GM23338 (cell line): ENCODE data around the gene OSBPL5. TPM values are rescaled to one million over a fixed set of nuclear protein-coding genes. Genes with fewer than 3 reads are reported as not detected.

Experiments used
- ATAC-seq: fragments of 200-7000 bp; cut with Tn5 transposase; 3 replicates; pipeline ENCODE4 v1.9.1; 2020
- DNase-seq: peaks from one replicate; pipeline ENCODE4 v3.0.0-alpha.2; 2015; ENCODE audit warnings: low spot score
- H2AFZ ChIP-seq: fragments of 200-600 bp; sonication (generic); 2 replicates; pipeline ENCODE4 v1.8.0; 2016; ENCODE audit warnings: antibody characterized with exemption, mild to moderate bottlenecking, moderate library complexity
- H3F3A ChIP-seq: fragments of 200-600 bp; sonication (generic); replicated peaks from 2 replicates; pipeline ENCODE4 v1.8.0; 2017; ENCODE audit warnings: antibody characterized with exemption, mixed run types, low read depth
- H3K27ac ChIP-seq: fragments of 200-600 bp; sonication (generic); 2 replicates; pipeline ENCODE4 v1.6.1; 2016; ENCODE audit warnings: low read depth
- H3K27me3 ChIP-seq: fragments of 200-600 bp; sonication (generic); 2 replicates; pipeline ENCODE4 v1.8.0; 2016; ENCODE audit warnings: mild to moderate bottlenecking, mixed run types, moderate library complexity; ENCODE audit not compliant: insufficient read depth
- H3K36me3 ChIP-seq: fragments of 200-600 bp; sonication (generic); 2 replicates; pipeline ENCODE4 v1.8.0; 2016; ENCODE audit warnings: mild to moderate bottlenecking; ENCODE audit not compliant: insufficient read depth
- H3K4me1 ChIP-seq: fragments of 200-600 bp; sonication (generic); 2 replicates; pipeline ENCODE4 v1.8.0; 2016; ENCODE audit warnings: mild to moderate bottlenecking, moderate library complexity; ENCODE audit not compliant: insufficient read depth
- H3K4me2 ChIP-seq: fragments of 200-600 bp; sonication (generic); 2 replicates; pipeline ENCODE4 v1.7.1; 2017; ENCODE audit warnings: mixed run types
- H3K4me3 ChIP-seq: fragments of 200-600 bp; sonication (generic); 2 replicates; pipeline ENCODE4 v1.6.1; 2016; ENCODE audit warnings: mixed run types
- H3K79me2 ChIP-seq: fragments of 200-600 bp; sonication (generic); replicated peaks from 2 replicates; pipeline ENCODE4 v1.8.0; 2017; ENCODE audit warnings: mild to moderate bottlenecking; ENCODE audit not compliant: insufficient read depth
- H3K9me2 ChIP-seq: fragments of 200-600 bp; sonication (generic); 2 replicates; pipeline ENCODE4 v1.8.0; 2017; ENCODE audit not compliant: insufficient read depth
- H4K20me1 ChIP-seq: fragments of 200-600 bp; sonication (generic); replicated peaks from 2 replicates; pipeline ENCODE4 v1.8.0; 2017; ENCODE audit warnings: mild to moderate bottlenecking; ENCODE audit not compliant: insufficient read depth
- H3K27ac Mint-ChIP-seq: 2 replicates; pipeline ENCODE4 v1.8.0; 2020; ENCODE audit warnings: inconsistent platforms, mild to moderate bottlenecking, moderate library complexity, mixed read lengths
- H3K27me3 Mint-ChIP-seq: 3 replicates; pipeline ENCODE4 v1.8.0; 2022; ENCODE audit warnings: low read depth, mild to moderate bottlenecking, moderate library complexity, mixed read lengths, inconsistent platforms; ENCODE audit not compliant: insufficient read depth, poor library complexity
- H3K36me3 Mint-ChIP-seq: 3 replicates; pipeline ENCODE4 v1.8.0; 2021; ENCODE audit warnings: low read depth, mild to moderate bottlenecking, inconsistent platforms, moderate library complexity, mixed read lengths
- H3K4me1 Mint-ChIP-seq: 3 replicates; pipeline ENCODE4 v1.8.0; 2020; ENCODE audit warnings: mild to moderate bottlenecking, inconsistent platforms, mixed read lengths
- H3K4me3 Mint-ChIP-seq: 3 replicates; pipeline ENCODE4 v1.8.0; 2021; ENCODE audit warnings: moderate library complexity, mild to moderate bottlenecking, inconsistent platforms, mixed read lengths
- H3K9me3 Mint-ChIP-seq: 3 replicates; pipeline ENCODE4 v1.8.0; 2020; ENCODE audit warnings: moderate library complexity, mild to moderate bottlenecking, inconsistent platforms, mixed read lengths
- CREB1 ChIP-seq: fragments of 250-450 bp; sonication (Bioruptor Pico); IDR thresholded peaks from 2 replicates; pipeline ENCODE4 v1.5.0; 2020; ENCODE audit warnings: low read depth, mild to moderate bottlenecking, moderate library complexity
- EZH2 ChIP-seq: fragments of 200-600 bp; sonication (generic); IDR thresholded peaks from one replicate; pipeline ENCODE4 v1.8.0; 2017; ENCODE audit warnings: antibody characterized with exemption, mild to moderate bottlenecking, low read depth; ENCODE audit not compliant: unreplicated experiment
- EZH2phosphoT487 ChIP-seq: fragments of 200-600 bp; sonication (generic); IDR thresholded peaks from one replicate; pipeline ENCODE4 v1.8.1; 2018; ENCODE audit warnings: antibody characterized with exemption; ENCODE audit not compliant: unreplicated experiment
- JUNB ChIP-seq: IDR thresholded peaks from one replicate; pipeline ENCODE4 v1.6.1; 2016; ENCODE audit warnings: antibody characterized with exemption; ENCODE audit not compliant: unreplicated experiment
- NANOG ChIP-seq: IDR thresholded peaks from 2 replicates; pipeline ENCODE4 v1.6.1; 2016; ENCODE audit warnings: antibody characterized with exemption, borderline replicate concordance
- POLR2AphosphoS5 ChIP-seq: IDR thresholded peaks from 2 replicates; pipeline ENCODE4 v1.6.1; 2016; ENCODE audit warnings: antibody characterized with exemption, low read depth
- STAT1 ChIP-seq: IDR thresholded peaks from one replicate; pipeline ENCODE4 v1.6.1; 2016; ENCODE audit warnings: antibody characterized with exemption; ENCODE audit not compliant: unreplicated experiment
- ZNF114 ChIP-seq: fragments of 250-450 bp; sonication (Bioruptor Pico); IDR thresholded peaks from 2 replicates; pipeline ENCODE4 v1.5.0; 2020; ENCODE audit warnings: mild to moderate bottlenecking, moderate library complexity
- ZNF331 ChIP-seq: fragments of 250-450 bp; sonication (Bioruptor Pico); IDR thresholded peaks from 2 replicates; pipeline ENCODE4 v1.5.0; 2020; ENCODE audit warnings: low read depth, mild to moderate bottlenecking, moderate library complexity
- polyA plus RNA-seq: library from polyadenylated mRNA; unstranded; fragments of >200 nt; fragmentation: Nextera tagmentation; extraction: Ambion mirVana; gene quantifications from 2 replicates; pipeline ENCODE4 v1.2.1, GENCODE V29; 2016
- total RNA-seq: library from RNA; depleted of rRNA; stranded (reverse); fragments of >200 nt; shearing (Covaris generic); gene quantifications from 2 replicates; pipeline ENCODE4 v1.2.3, GENCODE V29; 2014
- TF ChIP-seq, protein P1 (sequence below): fragments of 250-450 bp; sonication (Bioruptor Pico); IDR thresholded peaks from 2 replicates; pipeline ENCODE4 v1.5.0; 2020; ENCODE audit warnings: mild to moderate bottlenecking, moderate library complexity
- TF ChIP-seq, protein P2 (sequence below): IDR thresholded peaks from 2 replicates; pipeline ENCODE4 v1.6.1; 2016; ENCODE audit warnings: antibody characterized with exemption
- TF ChIP-seq, protein P3 (sequence below): IDR thresholded peaks from one replicate; pipeline ENCODE4 v1.6.1; 2018; ENCODE audit warnings: antibody characterized with exemption; ENCODE audit not compliant: unreplicated experiment
- TF ChIP-seq, protein P4 (sequence below), 2 experiments: fragments of 200-600 bp in 1 of 2; sonication (generic) in 1 of 2; conservative IDR thresholded peaks; 2 replicates each; pipeline versions ENCODE4 v1.5.1 to v1.6.1; 2016 to 2017; ENCODE audit warnings: antibody characterized with exemption in 2 of 2, low read depth in 2 of 2, mild to moderate bottlenecking in 2 of 2, moderate library complexity in 1 of 2

Gene OSBPL5
- total and polyA plus RNA-seq, 2 experiments from 2014 or later = 2.7 to 12.0 TPM

DNA sequence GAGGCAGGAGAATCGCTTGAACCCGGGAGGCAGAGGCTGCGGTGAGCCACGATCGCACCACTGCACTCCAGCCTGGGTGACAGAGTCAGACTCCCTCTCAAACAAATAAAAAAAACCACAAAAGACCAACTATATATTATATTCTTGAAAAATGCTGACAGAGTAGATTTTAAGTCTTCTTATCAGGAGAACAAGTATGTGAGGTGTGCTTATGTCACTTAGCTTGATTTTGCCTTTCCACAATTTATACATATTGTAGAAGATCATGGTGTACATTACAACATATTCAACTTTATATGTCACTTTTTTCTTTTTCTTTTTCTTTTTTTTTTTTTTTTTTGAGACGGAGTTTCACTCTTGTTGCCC, 83.7 kb downstream of the OSBPL5 start:
- Histone ChIP-seq H3K4me1 (no peaks in the 10 kb centered on the region), H4K20me1 (no peaks in the 10 kb centered on the region), H3K27me3 (no peaks in the 10 kb centered on the region), H3K36me3 (no peaks in the 10 kb centered on the region), H3K79me2 (no peaks in the 10 kb centered on the region), H3K9me2 (no peaks in the 10 kb centered on the region), H3K27ac (no peak overlapping the region), H3K4me2 (no peak overlapping the region), H2AFZ (no peak overlapping the region), H3F3A (no peaks in the 10 kb centered on the region), H3K4me3 (no peak overlapping the region)
- ATAC-seq (no peak), DNase-seq (no peak)
- no peaks in the 10 kb centered on the region for H3K9me3 Mint-ChIP-seq
- no peaks in the 10 kb centered on the region for H3K36me3 Mint-ChIP-seq
- H3K27ac Mint-ChIP-seq = no peak overlapping the region
- H3K27me3 Mint-ChIP-seq = peaks cover 7% of the 10 kb centered on the region
- no peak overlapping the region for H3K4me3 Mint-ChIP-seq
- TF ChIP-seq, protein P1, sequence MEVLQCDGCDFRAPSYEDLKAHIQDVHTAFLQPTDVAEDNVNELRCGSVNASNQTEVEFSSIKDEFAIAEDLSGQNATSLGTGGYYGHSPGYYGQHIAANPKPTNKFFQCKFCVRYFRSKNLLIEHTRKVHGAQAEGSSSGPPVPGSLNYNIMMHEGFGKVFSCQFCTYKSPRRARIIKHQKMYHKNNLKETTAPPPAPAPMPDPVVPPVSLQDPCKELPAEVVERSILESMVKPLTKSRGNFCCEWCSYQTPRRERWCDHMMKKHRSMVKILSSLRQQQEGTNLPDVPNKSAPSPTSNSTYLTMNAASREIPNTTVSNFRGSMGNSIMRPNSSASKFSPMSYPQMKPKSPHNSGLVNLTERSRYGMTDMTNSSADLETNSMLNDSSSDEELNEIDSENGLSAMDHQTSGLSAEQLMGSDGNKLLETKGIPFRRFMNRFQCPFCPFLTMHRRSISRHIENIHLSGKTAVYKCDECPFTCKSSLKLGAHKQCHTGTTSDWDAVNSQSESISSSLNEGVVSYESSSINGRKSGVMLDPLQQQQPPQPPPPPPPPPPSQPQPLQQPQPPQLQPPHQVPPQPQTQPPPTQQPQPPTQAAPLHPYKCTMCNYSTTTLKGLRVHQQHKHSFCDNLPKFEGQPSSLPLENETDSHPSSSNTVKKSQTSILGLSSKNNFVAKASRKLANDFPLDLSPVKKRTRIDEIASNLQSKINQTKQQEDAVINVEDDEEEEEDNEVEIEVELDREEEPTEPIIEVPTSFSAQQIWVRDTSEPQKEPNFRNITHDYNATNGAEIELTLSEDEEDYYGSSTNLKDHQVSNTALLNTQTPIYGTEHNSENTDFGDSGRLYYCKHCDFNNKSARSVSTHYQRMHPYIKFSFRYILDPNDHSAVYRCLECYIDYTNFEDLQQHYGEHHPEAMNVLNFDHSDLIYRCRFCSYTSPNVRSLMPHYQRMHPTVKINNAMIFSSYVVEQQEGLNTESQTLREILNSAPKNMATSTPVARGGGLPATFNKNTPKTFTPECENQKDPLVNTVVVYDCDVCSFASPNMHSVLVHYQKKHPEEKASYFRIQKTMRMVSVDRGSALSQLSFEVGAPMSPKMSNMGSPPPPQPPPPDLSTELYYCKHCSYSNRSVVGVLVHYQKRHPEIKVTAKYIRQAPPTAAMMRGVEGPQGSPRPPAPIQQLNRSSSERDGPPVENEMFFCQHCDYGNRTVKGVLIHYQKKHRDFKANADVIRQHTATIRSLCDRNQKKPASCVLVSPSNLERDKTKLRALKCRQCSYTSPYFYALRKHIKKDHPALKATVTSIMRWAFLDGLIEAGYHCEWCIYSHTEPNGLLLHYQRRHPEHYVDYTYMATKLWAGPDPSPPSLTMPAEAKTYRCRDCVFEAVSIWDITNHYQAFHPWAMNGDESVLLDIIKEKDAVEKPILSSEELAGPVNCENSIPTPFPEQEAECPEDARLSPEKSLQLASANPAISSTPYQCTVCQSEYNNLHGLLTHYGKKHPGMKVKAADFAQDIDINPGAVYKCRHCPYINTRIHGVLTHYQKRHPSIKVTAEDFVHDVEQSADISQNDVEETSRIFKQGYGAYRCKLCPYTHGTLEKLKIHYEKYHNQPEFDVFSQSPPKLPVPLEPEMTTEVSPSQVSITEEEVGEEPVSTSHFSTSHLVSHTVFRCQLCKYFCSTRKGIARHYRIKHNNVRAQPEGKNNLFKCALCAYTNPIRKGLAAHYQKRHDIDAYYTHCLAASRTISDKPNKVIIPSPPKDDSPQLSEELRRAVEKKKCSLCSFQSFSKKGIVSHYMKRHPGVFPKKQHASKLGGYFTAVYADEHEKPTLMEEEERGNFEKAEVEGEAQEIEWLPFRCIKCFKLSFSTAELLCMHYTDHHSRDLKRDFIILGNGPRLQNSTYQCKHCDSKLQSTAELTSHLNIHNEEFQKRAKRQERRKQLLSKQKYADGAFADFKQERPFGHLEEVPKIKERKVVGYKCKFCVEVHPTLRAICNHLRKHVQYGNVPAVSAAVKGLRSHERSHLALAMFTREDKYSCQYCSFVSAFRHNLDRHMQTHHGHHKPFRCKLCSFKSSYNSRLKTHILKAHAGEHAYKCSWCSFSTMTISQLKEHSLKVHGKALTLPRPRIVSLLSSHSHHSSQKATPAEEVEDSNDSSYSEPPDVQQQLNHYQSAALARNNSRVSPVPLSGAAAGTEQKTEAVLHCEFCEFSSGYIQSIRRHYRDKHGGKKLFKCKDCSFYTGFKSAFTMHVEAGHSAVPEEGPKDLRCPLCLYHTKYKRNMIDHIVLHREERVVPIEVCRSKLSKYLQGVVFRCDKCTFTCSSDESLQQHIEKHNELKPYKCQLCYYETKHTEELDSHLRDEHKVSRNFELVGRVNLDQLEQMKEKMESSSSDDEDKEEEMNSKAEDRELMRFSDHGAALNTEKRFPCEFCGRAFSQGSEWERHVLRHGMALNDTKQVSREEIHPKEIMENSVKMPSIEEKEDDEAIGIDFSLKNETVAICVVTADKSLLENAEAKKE (CRISPR knock-in tag) = no peak
- TF ChIP-seq, protein P2, sequence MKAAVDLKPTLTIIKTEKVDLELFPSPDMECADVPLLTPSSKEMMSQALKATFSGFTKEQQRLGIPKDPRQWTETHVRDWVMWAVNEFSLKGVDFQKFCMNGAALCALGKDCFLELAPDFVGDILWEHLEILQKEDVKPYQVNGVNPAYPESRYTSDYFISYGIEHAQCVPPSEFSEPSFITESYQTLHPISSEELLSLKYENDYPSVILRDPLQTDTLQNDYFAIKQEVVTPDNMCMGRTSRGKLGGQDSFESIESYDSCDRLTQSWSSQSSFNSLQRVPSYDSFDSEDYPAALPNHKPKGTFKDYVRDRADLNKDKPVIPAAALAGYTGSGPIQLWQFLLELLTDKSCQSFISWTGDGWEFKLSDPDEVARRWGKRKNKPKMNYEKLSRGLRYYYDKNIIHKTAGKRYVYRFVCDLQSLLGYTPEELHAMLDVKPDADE = no peak
- TF ChIP-seq CREB1 (CRISPR knock-in tag) (no peak), EZH2 (no peak), EZH2phosphoT487 (no peak), POLR2AphosphoS5 (no peak), ZNF114 (CRISPR knock-in tag) (no peak), JUNB (no peak), STAT1 (no peak), NANOG (no peak), ZNF331 (CRISPR knock-in tag) (no peak)
- TF ChIP-seq, protein P3, sequence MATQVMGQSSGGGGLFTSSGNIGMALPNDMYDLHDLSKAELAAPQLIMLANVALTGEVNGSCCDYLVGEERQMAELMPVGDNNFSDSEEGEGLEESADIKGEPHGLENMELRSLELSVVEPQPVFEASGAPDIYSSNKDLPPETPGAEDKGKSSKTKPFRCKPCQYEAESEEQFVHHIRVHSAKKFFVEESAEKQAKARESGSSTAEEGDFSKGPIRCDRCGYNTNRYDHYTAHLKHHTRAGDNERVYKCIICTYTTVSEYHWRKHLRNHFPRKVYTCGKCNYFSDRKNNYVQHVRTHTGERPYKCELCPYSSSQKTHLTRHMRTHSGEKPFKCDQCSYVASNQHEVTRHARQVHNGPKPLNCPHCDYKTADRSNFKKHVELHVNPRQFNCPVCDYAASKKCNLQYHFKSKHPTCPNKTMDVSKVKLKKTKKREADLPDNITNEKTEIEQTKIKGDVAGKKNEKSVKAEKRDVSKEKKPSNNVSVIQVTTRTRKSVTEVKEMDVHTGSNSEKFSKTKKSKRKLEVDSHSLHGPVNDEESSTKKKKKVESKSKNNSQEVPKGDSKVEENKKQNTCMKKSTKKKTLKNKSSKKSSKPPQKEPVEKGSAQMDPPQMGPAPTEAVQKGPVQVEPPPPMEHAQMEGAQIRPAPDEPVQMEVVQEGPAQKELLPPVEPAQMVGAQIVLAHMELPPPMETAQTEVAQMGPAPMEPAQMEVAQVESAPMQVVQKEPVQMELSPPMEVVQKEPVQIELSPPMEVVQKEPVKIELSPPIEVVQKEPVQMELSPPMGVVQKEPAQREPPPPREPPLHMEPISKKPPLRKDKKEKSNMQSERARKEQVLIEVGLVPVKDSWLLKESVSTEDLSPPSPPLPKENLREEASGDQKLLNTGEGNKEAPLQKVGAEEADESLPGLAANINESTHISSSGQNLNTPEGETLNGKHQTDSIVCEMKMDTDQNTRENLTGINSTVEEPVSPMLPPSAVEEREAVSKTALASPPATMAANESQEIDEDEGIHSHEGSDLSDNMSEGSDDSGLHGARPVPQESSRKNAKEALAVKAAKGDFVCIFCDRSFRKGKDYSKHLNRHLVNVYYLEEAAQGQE = no peak
- TF ChIP-seq, protein P4, sequence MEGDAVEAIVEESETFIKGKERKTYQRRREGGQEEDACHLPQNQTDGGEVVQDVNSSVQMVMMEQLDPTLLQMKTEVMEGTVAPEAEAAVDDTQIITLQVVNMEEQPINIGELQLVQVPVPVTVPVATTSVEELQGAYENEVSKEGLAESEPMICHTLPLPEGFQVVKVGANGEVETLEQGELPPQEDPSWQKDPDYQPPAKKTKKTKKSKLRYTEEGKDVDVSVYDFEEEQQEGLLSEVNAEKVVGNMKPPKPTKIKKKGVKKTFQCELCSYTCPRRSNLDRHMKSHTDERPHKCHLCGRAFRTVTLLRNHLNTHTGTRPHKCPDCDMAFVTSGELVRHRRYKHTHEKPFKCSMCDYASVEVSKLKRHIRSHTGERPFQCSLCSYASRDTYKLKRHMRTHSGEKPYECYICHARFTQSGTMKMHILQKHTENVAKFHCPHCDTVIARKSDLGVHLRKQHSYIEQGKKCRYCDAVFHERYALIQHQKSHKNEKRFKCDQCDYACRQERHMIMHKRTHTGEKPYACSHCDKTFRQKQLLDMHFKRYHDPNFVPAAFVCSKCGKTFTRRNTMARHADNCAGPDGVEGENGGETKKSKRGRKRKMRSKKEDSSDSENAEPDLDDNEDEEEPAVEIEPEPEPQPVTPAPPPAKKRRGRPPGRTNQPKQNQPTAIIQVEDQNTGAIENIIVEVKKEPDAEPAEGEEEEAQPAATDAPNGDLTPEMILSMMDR (conservative IDR thresholded peaks at IDR 0.05; ENCODE audit: low read depth in 2 of 2) = no peak
- no peaks in the 10 kb centered on the region for H3K4me1 Mint-ChIP-seq
